SK-N-SH (cell line): ENCODE data around the gene C19orf73. TPM values are rescaled to one million over a fixed set of nuclear protein-coding genes. Genes with fewer than 3 reads are reported as not detected.

Experiments used
- CHD2 ChIP-seq: fragments of 150-350 bp; IDR thresholded peaks from 2 replicates; pipeline ENCODE4 v1.6.1; 2018; ENCODE audit warnings: low read length; ENCODE audit not compliant: partially characterized antibody
- ELF1 ChIP-seq: IDR thresholded peaks from 2 replicates; pipeline ENCODE4 v1.4.0; 2012
- EP300 ChIP-seq, 2 experiments: IDR thresholded peaks; 2 replicates each; pipeline versions ENCODE4 v1.4.0 to v1.6.1; 2012; ENCODE audit warnings: borderline replicate concordance in 1 of 2, low read depth in 1 of 2, low read length in 1 of 2
- EZH2phosphoT487 ChIP-seq: fragments of 200-600 bp; sonication (generic); IDR thresholded peaks from 2 replicates; pipeline ENCODE4 v1.6.1; 2017; ENCODE audit warnings: low read depth, mixed run types, mild to moderate bottlenecking, antibody characterized with exemption, moderate library complexity, borderline replicate concordance
- FOXM1 ChIP-seq: IDR thresholded peaks from 2 replicates; pipeline ENCODE4 v1.4.0; 2012; ENCODE audit warnings: low read depth, mild to moderate bottlenecking
- JUND ChIP-seq: IDR thresholded peaks from 2 replicates; pipeline ENCODE4 v1.4.0; 2012
- MEF2A ChIP-seq: IDR thresholded peaks from 2 replicates; pipeline ENCODE4 v1.4.0; 2012; ENCODE audit warnings: low read depth, borderline replicate concordance
- MXI1 ChIP-seq: IDR thresholded peaks from 2 replicates; pipeline ENCODE4 v1.6.1; 2012; ENCODE audit warnings: mild to moderate bottlenecking, low read depth, low read length, improper control_type of control experiment
- NRF1 ChIP-seq: IDR thresholded peaks from 2 replicates; pipeline ENCODE4 v1.6.1; 2012; ENCODE audit warnings: low read depth, mild to moderate bottlenecking, low read length
- POLR2AphosphoS5 ChIP-seq: IDR thresholded peaks from 2 replicates; pipeline ENCODE4 v1.6.1; 2012; ENCODE audit warnings: low read depth, low read length
- RAD21 ChIP-seq: IDR thresholded peaks from 2 replicates; pipeline ENCODE4 v1.6.1; 2012; ENCODE audit warnings: mild to moderate bottlenecking, low read length
- SIN3A ChIP-seq: IDR thresholded peaks from 2 replicates; pipeline ENCODE4 v1.6.1; 2012; ENCODE audit warnings: low read depth, mild to moderate bottlenecking, low read length, moderate library complexity, borderline replicate concordance
- TAF1 ChIP-seq: IDR thresholded peaks from 2 replicates; pipeline ENCODE4 v1.6.1; 2012; ENCODE audit warnings: low read depth, mild to moderate bottlenecking, low read length, moderate library complexity, borderline replicate concordance
- TCF12 ChIP-seq: IDR thresholded peaks from 2 replicates; pipeline ENCODE4 v1.4.0; 2012
- polyA plus RNA-seq, 3 experiments: library from polyadenylated mRNA; depleted of rRNA; stranded (reverse); fragments of >200 nt; gene quantifications; 2 replicates each; pipeline ENCODE4 v1.2.3, GENCODE V29; 2012
- TF ChIP-seq, protein P1 (sequence below): fragments of 200-600 bp; sonication (generic); IDR thresholded peaks from 2 replicates; pipeline ENCODE4 v1.6.1; 2017; ENCODE audit warnings: antibody characterized with exemption, mild to moderate bottlenecking, moderate library complexity
- TF ChIP-seq, protein P2 (sequence below): IDR thresholded peaks from 2 replicates; pipeline ENCODE4; 2012
- TF ChIP-seq, protein P3 (sequence below): IDR thresholded peaks from 2 replicates; pipeline ENCODE4 v1.4.0; 2012; ENCODE audit warnings: low read depth
- TF ChIP-seq, protein P4 (sequence below): fragments of 150-350 bp; IDR thresholded peaks from 2 replicates; pipeline ENCODE4 v1.6.1; 2016; ENCODE audit warnings: mild to moderate bottlenecking, low read depth, low read length
- TF ChIP-seq, protein P5 (sequence below): IDR thresholded peaks from 2 replicates; pipeline ENCODE4 v1.4.0; 2012; ENCODE audit warnings: low read depth, borderline replicate concordance

Gene C19orf73
- polyA plus RNA-seq, 1 of the 3 experiments (the other 2 are of a cell fraction) = 3.0 TPM

DNA sequence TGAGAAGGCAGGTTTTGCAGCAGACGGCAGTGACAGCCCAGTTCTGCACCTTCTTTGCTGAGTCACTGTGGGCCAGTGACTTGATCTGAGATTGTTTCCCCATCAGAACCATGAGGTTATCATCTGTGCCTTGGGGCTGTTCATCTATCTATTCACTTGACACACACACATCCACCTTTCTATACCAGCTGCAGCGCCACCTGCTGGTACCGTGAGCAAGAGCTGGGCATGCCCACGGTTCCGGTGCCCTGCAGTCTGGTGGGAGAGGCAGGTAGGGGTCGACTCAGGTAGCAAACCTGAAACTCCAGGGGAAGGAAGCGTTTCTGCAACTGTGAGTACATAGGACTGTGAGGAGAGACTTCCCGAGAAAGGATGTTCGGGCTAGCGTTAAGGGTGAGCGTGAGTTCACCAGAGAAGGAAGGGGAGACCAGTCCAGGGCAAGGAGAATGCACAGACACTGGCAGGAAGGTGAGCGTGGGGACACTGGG, 12.3 kb downstream of the C19orf73 start (continued):
- TF ChIP-seq, protein P1, sequence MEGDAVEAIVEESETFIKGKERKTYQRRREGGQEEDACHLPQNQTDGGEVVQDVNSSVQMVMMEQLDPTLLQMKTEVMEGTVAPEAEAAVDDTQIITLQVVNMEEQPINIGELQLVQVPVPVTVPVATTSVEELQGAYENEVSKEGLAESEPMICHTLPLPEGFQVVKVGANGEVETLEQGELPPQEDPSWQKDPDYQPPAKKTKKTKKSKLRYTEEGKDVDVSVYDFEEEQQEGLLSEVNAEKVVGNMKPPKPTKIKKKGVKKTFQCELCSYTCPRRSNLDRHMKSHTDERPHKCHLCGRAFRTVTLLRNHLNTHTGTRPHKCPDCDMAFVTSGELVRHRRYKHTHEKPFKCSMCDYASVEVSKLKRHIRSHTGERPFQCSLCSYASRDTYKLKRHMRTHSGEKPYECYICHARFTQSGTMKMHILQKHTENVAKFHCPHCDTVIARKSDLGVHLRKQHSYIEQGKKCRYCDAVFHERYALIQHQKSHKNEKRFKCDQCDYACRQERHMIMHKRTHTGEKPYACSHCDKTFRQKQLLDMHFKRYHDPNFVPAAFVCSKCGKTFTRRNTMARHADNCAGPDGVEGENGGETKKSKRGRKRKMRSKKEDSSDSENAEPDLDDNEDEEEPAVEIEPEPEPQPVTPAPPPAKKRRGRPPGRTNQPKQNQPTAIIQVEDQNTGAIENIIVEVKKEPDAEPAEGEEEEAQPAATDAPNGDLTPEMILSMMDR = peak; percentile 90
- TF ChIP-seq, protein P2, sequence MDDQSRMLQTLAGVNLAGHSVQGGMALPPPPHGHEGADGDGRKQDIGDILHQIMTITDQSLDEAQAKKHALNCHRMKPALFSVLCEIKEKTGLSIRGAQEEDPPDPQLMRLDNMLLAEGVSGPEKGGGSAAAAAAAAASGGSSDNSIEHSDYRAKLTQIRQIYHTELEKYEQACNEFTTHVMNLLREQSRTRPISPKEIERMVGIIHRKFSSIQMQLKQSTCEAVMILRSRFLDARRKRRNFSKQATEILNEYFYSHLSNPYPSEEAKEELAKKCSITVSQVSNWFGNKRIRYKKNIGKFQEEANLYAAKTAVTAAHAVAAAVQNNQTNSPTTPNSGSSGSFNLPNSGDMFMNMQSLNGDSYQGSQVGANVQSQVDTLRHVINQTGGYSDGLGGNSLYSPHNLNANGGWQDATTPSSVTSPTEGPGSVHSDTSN = no peak
- TF ChIP-seq FOXM1 = no peak
- no peak for TF ChIP-seq SIN3A
- no peak for TF ChIP-seq EZH2phosphoT487
- peak; percentile 62; the same call in 1 of the 2 replicates for TF ChIP-seq MXI1
- no peak for TF ChIP-seq JUND
- TF ChIP-seq MEF2A = no peak
- TF ChIP-seq, protein P3, sequence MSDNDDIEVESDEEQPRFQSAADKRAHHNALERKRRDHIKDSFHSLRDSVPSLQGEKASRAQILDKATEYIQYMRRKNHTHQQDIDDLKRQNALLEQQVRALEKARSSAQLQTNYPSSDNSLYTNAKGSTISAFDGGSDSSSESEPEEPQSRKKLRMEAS = no peak
- no peak for TF ChIP-seq TCF12
- TF ChIP-seq, protein P4, sequence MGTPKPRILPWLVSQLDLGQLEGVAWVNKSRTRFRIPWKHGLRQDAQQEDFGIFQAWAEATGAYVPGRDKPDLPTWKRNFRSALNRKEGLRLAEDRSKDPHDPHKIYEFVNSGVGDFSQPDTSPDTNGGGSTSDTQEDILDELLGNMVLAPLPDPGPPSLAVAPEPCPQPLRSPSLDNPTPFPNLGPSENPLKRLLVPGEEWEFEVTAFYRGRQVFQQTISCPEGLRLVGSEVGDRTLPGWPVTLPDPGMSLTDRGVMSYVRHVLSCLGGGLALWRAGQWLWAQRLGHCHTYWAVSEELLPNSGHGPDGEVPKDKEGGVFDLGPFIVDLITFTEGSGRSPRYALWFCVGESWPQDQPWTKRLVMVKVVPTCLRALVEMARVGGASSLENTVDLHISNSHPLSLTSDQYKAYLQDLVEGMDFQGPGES = no peak
- peak; percentile 41 for TF ChIP-seq RAD21
- TF ChIP-seq TAF1 = no peak
- TF ChIP-seq NRF1 = no peak
- TF ChIP-seq POLR2AphosphoS5 = no peak
- TF ChIP-seq CHD2 = no peak
- TF ChIP-seq ELF1 = no peak
- TF ChIP-seq, protein P5, sequence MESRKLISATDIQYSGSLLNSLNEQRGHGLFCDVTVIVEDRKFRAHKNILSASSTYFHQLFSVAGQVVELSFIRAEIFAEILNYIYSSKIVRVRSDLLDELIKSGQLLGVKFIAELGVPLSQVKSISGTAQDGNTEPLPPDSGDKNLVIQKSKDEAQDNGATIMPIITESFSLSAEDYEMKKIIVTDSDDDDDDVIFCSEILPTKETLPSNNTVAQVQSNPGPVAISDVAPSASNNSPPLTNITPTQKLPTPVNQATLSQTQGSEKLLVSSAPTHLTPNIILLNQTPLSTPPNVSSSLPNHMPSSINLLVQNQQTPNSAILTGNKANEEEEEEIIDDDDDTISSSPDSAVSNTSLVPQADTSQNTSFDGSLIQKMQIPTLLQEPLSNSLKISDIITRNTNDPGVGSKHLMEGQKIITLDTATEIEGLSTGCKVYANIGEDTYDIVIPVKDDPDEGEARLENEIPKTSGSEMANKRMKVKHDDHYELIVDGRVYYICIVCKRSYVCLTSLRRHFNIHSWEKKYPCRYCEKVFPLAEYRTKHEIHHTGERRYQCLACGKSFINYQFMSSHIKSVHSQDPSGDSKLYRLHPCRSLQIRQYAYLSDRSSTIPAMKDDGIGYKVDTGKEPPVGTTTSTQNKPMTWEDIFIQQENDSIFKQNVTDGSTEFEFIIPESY = no peak
- TF ChIP-seq EP300 (IDR thresholded peaks at IDR 0.05; ENCODE audit: borderline replicate concordance in 1 of 2, low read depth in 1 of 2, low read length in 1 of 2) = no peak
